ENCODE results near the gene MTARC2. TPM values are rescaled to one million over a fixed set of nuclear protein-coding genes. Genes with fewer than 3 reads are reported as not detected.

The MTARC2 gene
- polyA plus RNA-seq, 1 donor (not counting 4 experiments of a cell fraction or from before 2014, with no cell fraction given), result 0.75 TPM

DNA sequence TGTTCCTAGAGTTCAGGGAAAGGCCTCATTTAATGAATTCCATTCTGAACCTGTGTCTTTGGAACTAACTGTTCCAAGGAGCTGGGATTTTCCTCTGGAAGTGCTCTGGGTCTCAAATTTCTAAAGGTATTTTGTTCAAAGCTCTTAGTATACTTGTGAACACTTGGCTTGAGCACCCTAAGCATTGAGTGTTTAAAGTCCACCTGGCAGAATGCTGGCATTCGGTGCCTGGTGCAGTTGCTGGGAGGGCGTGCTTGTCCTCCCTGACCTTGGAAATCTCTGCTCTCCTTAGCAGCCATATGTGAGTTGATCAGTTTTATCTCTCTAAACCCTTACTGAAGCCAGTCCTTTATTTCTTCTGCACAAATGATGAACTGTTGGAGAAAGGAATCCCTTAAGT is 3.0 kb downstream of the MTARC2 start:
- Histone ChIP-seq H3K79me2 (ENCODE audit: control insufficient read depth, insufficient read depth, low read length) (no peaks in the 10 kb centered on the region), H3K27ac (ENCODE audit: control insufficient read depth, insufficient read depth, low read length) (no peak overlapping the region), H3K4me3 (ENCODE audit: control insufficient read depth in 2 of 3, extremely low read depth in 1 of 3, insufficient read depth in 2 of 3, low read depth in 1 of 3, low read length in 3 of 3) (no peak overlapping the region), H3K4me1 (ENCODE audit: control insufficient read depth, extremely low read depth, insufficient read depth, low read length) (peaks cover 3% of the 10 kb centered on the region), H2AFZ (ENCODE audit: control insufficient read depth, low read length) (no peak overlapping the region), H4K20me1 (ENCODE audit: control insufficient read depth, extremely low read depth, insufficient read depth, low read length) (no peaks in the 10 kb centered on the region), H3K4me2 (ENCODE audit: control insufficient read depth, extremely low read depth, insufficient read depth, low read depth, low read length) (no peak overlapping the region), H3K9me1 (ENCODE audit: control insufficient read depth, extremely low read depth, insufficient read depth, low read length) (no peaks in the 10 kb centered on the region), H3K9ac (ENCODE audit: control insufficient read depth, extremely low read depth, insufficient read depth, low read length) (no peak overlapping the region), H3K9me3 (ENCODE audit: control insufficient read depth, low read depth, low read length) (no peaks in the 10 kb centered on the region), H3K36me3 (ENCODE audit: control insufficient read depth in 2 of 2, extremely low read depth in 1 of 2, insufficient read depth in 2 of 2, low read length in 2 of 2) (no peaks in the 10 kb centered on the region), H3K27me3 (ENCODE audit: control insufficient read depth, extremely low read depth, insufficient read depth, low read length) (no peaks in the 10 kb centered on the region)
- DNase-seq (ENCODE audit: low read depth, low spot score) (no peak), FAIRE-seq (no peak)
- TF ChIP-seq EZH2 (IDR thresholded peaks at IDR 0.05; ENCODE audit: low read length), result no peak
- TF ChIP-seq, protein P1, sequence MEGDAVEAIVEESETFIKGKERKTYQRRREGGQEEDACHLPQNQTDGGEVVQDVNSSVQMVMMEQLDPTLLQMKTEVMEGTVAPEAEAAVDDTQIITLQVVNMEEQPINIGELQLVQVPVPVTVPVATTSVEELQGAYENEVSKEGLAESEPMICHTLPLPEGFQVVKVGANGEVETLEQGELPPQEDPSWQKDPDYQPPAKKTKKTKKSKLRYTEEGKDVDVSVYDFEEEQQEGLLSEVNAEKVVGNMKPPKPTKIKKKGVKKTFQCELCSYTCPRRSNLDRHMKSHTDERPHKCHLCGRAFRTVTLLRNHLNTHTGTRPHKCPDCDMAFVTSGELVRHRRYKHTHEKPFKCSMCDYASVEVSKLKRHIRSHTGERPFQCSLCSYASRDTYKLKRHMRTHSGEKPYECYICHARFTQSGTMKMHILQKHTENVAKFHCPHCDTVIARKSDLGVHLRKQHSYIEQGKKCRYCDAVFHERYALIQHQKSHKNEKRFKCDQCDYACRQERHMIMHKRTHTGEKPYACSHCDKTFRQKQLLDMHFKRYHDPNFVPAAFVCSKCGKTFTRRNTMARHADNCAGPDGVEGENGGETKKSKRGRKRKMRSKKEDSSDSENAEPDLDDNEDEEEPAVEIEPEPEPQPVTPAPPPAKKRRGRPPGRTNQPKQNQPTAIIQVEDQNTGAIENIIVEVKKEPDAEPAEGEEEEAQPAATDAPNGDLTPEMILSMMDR (optimal IDR thresholded peaks at IDR 0.05 in 1 of 3, IDR thresholded peaks at IDR 0.05 in 1 of 3, conservative IDR thresholded peaks at IDR 0.05 in 1 of 3; ENCODE audit: extremely low read depth in 1 of 3, insufficient read depth in 2 of 3, low read length in 3 of 3), result no peak
- dilution Hi-C loops (cut with MboI; ENCODE audit: extremely low pct_ligation_motif_present, low sequenced_read_pairs), result no loop called here

DNA sequence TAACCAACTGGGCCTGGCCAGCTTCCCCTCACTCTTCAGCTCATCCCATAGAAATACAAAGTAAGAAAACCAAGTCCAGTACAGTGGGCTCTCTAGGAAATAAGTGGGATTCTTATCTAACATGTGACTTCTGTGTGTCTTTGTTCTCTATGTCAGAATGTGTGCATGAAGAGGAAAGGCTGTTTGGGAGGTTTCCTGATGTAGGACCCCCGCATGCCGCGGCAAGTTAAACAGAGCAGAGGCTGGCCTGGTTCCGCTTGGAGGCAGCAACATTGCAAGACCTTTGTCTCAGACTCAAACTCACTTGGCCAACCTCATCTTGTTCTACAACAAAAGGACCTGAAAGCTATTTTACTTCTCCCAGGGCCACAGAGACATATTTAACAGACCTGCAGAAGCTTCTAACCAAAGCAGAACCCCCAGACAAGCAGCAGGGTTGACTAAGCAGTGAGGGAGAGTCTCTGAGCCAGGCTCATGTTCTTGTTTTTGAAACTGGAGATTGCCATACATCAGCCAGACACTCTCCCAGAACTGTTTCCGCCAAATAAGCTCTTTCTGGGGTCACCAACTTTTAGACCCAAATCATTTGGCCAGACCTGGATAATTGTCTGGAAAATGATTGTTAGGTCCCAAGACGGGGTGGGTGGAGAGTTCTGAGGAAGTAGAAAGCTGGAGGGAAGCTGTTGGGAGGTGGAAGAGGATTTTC is 6.2 kb downstream of the MTARC2 start:
- no peaks in the 10 kb centered on the region for H3K36me3 ChIP-seq (ENCODE audit: control insufficient read depth in 2 of 2, extremely low read depth in 1 of 2, insufficient read depth in 2 of 2, low read length in 2 of 2)
- H3K4me2 ChIP-seq (ENCODE audit: control insufficient read depth, extremely low read depth, insufficient read depth, low read depth, low read length), result no peak overlapping the region
- no peaks in the 10 kb centered on the region for H3K9me1 ChIP-seq (ENCODE audit: control insufficient read depth, extremely low read depth, insufficient read depth, low read length)
- dilution Hi-C loops (cut with MboI; ENCODE audit: extremely low pct_ligation_motif_present, low sequenced_read_pairs), result no loop called here
- no peaks in the 10 kb centered on the region for H3K79me2 ChIP-seq (ENCODE audit: control insufficient read depth, insufficient read depth, low read length)
- H3K27ac ChIP-seq (ENCODE audit: control insufficient read depth, insufficient read depth, low read length), result no peak overlapping the region
- H2AFZ ChIP-seq (ENCODE audit: control insufficient read depth, low read length), result no peak overlapping the region
- FAIRE-seq (no peak), DNase-seq (ENCODE audit: low read depth, low spot score) (no peak)
- no peaks in the 10 kb centered on the region for H3K4me1 ChIP-seq (ENCODE audit: control insufficient read depth, extremely low read depth, insufficient read depth, low read length)
- H3K27me3 ChIP-seq (ENCODE audit: control insufficient read depth, extremely low read depth, insufficient read depth, low read length), result no peaks in the 10 kb centered on the region
- no peaks in the 10 kb centered on the region for H3K9me3 ChIP-seq (ENCODE audit: control insufficient read depth, low read depth, low read length)
- H4K20me1 ChIP-seq (ENCODE audit: control insufficient read depth, extremely low read depth, insufficient read depth, low read length), result no peaks in the 10 kb centered on the region
- H3K9ac ChIP-seq (ENCODE audit: control insufficient read depth, extremely low read depth, insufficient read depth, low read length), result no peak overlapping the region
- TF ChIP-seq, protein P1 (optimal IDR thresholded peaks at IDR 0.05 in 1 of 3, IDR thresholded peaks at IDR 0.05 in 1 of 3, conservative IDR thresholded peaks at IDR 0.05 in 1 of 3; ENCODE audit: extremely low read depth in 1 of 3, insufficient read depth in 2 of 3, low read length in 3 of 3), result no peak
- no peak for TF ChIP-seq EZH2 (IDR thresholded peaks at IDR 0.05; ENCODE audit: low read length)
- H3K4me3 ChIP-seq (ENCODE audit: control insufficient read depth in 2 of 3, extremely low read depth in 1 of 3, insufficient read depth in 2 of 3, low read depth in 1 of 3, low read length in 3 of 3), result no peak overlapping the region

Data from keratinocyte (primary cell).